ENCODE data around the gene PCDH18. TPM values are rescaled to one million over a fixed set of nuclear protein-coding genes. Genes with fewer than 3 reads are reported as not detected.
"Not testable (repeated sequence)": the region's sequence is repeated elsewhere in the genome, so short reads cannot be mapped to it uniquely, and the experiment has no call there.

Gene PCDH18
- polyA plus RNA-seq, 1 experiment = 122 TPM

DNA sequence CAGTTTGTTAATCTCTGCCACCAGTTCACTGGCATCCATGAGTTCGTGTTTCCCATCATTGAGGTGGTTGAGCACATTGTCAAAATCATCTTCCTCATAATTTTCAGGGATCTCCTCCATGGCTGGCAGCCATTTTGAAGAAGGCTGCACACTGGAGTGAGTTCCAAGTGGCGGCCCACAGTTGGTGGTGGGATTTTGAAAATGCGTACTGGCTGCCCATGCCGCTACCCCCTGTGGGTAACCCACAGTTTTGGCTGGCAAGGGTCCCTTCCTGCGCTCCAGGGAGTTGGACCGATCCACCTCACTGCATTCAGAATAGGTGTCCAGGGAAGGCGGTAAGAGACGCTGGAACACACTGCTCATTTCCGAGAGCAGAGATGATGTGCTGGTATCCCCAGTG is 11.2 kb downstream of the PCDH18 start:
- H3K27me3 ChIP-seq (ENCODE audit: control insufficient read depth, insufficient read depth, low read length) = no peaks in the 10 kb centered on the region
- CTCF ChIA-PET = no interaction called here
- TF ChIP-seq, protein P1, sequence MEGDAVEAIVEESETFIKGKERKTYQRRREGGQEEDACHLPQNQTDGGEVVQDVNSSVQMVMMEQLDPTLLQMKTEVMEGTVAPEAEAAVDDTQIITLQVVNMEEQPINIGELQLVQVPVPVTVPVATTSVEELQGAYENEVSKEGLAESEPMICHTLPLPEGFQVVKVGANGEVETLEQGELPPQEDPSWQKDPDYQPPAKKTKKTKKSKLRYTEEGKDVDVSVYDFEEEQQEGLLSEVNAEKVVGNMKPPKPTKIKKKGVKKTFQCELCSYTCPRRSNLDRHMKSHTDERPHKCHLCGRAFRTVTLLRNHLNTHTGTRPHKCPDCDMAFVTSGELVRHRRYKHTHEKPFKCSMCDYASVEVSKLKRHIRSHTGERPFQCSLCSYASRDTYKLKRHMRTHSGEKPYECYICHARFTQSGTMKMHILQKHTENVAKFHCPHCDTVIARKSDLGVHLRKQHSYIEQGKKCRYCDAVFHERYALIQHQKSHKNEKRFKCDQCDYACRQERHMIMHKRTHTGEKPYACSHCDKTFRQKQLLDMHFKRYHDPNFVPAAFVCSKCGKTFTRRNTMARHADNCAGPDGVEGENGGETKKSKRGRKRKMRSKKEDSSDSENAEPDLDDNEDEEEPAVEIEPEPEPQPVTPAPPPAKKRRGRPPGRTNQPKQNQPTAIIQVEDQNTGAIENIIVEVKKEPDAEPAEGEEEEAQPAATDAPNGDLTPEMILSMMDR (IDR thresholded peaks at IDR 0.05; ENCODE audit: insufficient read depth, low read depth, low read length) = no peak
- POLR2A ChIA-PET = no interaction called here
- peaks cover 15% of the 10 kb centered on the region for H3K36me3 ChIP-seq (ENCODE audit: control insufficient read depth, insufficient read depth, low read length)
- DNase-seq (ENCODE audit: low read depth) = no peak
- no peak overlapping the region for H3K4me3 ChIP-seq (ENCODE audit: low read depth, low read length)

DNA sequence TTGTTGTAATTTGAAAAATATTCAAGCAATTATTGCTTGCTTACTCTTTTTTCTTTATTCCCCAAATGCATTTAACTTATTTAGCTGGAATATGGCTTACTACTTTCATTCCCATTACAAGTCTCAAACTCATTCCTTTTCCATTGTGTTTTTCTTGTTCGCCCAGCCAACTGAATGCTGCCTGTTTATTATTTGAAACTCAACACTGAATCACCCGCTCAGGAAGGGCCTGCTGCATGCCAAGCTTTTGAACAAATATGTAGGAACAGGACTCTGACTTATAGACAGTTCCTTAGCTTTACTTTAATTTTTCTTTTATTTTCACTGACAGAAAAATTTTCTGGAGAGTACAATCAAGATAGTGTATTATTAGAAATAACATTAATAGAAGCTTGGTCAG is 12.9 kb downstream of the PCDH18 start:
- Histone ChIP-seq H3K36me3 (ENCODE audit: control insufficient read depth, insufficient read depth, low read length) (peaks cover 13% of the 10 kb centered on the region), H3K27me3 (ENCODE audit: control insufficient read depth, insufficient read depth, low read length) (no peaks in the 10 kb centered on the region), H3K4me3 (ENCODE audit: low read depth, low read length) (no peak overlapping the region)
- TF ChIP-seq, protein P1 (IDR thresholded peaks at IDR 0.05; ENCODE audit: insufficient read depth, low read depth, low read length) = no peak
- no peak for DNase-seq (ENCODE audit: low read depth)
- POLR2A ChIA-PET = interaction anchor here (0.6 to 0.7 kb wide), 3 partner anchors 17 to 416 kb away, joined by 3 to 4 read pairs (median 3); no protein-coding TSS in a partner anchor
- CTCF ChIA-PET = interaction anchor here (0.6 kb wide), 1 partner anchor 9 kb away, joined by 3 read pairs; no protein-coding TSS in a partner anchor

DNA sequence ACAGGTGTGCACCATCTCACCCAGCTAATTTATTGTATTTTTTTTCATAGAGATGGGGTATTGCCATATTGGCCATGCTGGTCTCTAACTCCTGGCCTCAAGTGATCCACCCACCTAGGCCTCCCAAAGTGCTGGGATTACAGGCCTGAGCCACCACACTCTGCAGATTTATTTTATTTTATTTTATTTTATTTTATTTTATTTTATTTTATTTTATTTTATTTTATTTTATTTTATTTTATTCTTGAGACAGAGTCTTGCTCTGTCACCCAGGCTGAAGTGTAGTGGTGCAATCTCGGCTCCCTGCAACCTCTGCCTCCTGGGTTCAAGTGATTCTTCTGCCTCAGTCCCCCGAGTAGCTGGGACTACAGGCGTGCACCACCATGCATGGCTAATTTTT is 15.0 kb downstream of the PCDH18 start:
- POLR2A ChIA-PET = interaction anchor here (0.7 kb wide), 1 partner anchor 17 kb away, joined by 6 read pairs; no protein-coding TSS in a partner anchor
- H3K36me3 ChIP-seq (ENCODE audit: control insufficient read depth, insufficient read depth, low read length); H3K27me3 ChIP-seq (ENCODE audit: control insufficient read depth, insufficient read depth, low read length); DNase-seq (ENCODE audit: low read depth); H3K4me3 ChIP-seq (ENCODE audit: low read depth, low read length); CTCF ChIA-PET: not testable (repeated sequence)

DNA sequence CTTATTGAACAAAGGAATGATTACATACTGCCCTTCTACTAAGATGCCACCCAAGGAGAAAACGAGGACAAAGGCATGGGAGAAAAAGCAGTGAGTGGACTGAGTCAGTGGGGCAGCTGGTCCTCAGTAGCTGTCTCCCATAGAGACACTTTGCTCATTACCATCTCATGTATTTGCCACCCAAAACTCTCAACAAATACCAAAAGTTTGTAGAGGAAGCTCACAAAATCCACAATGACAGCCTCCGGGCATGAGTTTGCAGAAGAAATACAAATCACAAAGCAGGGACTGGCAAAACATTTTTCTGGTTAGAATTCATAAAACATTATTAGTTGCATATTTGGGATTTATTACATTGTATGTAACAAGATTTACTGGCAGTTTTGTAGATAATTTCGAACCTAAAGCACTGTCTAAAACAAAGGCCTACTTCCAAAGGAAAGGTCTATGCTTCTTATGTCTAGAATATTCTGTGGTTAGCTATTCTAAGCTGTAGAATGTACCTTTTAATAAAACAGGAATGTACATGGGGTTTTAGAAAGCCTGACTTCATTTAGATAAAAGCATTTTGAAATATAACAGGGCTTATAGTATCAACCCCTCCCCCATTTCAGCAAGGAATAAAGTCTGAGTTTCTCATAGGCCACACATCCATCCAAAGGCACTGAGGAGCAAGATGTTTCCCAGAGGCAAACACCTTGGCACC is 17.7 kb downstream of the PCDH18 start:
- CTCF ChIA-PET = no interaction called here
- H3K4me3 ChIP-seq (ENCODE audit: low read depth, low read length) = no peak overlapping the region
- POLR2A ChIA-PET = interaction anchor here (0.5 kb wide), 1 partner anchor 10 kb away, joined by 3 read pairs; no protein-coding TSS in a partner anchor
- DNase-seq (ENCODE audit: low read depth) = no peak
- H3K36me3 ChIP-seq (ENCODE audit: control insufficient read depth, insufficient read depth, low read length) = no peaks in the 10 kb centered on the region
- no peaks in the 10 kb centered on the region for H3K27me3 ChIP-seq (ENCODE audit: control insufficient read depth, insufficient read depth, low read length)
- TF ChIP-seq, protein P1 (IDR thresholded peaks at IDR 0.05; ENCODE audit: insufficient read depth, low read depth, low read length) = no peak

DNA sequence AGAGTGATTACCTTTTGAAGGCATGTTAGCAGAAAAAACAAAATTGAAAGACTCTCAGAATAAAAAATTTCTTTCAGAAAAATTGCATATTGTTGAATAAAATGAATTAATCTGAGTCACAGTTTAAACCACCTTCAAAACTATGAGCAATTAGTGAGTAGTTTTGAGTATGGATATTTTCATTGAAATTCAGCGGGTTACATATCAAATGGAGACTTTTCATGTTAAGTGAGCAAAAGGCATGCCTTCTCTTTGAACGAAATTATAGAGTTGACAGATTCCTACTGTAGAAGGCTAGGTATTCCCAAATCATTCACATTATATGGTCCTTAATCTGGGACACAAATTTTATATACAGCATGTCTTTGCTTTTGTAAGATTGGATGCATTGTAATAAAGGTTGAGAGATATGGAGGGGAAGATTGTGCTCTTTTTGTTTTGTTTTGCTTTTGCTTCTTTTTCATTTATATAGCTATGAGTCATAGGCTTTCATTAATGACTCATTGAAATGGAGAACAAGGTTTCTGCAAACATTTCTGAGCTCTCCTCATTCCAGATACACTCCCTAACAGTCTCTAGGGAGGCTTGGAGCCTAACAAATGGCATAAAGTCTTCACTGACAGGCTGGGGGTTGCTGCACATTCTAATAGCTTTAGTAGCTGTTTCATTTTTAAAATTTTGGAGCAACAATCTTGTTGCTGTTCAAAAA is 21.6 kb downstream of the PCDH18 start:
- POLR2A ChIA-PET = no interaction called here
- CTCF ChIA-PET = interaction anchor here (0.6 kb wide), 1 partner anchor 579 kb away, joined by 3 read pairs; no protein-coding TSS in a partner anchor
- DNase-seq (ENCODE audit: low read depth) = peak; percentile 69
- no peaks in the 10 kb centered on the region for H3K36me3 ChIP-seq (ENCODE audit: control insufficient read depth, insufficient read depth, low read length)
- no peak overlapping the region for H3K4me3 ChIP-seq (ENCODE audit: low read depth, low read length)
- H3K27me3 ChIP-seq (ENCODE audit: control insufficient read depth, insufficient read depth, low read length) = no peaks in the 10 kb centered on the region
- TF ChIP-seq, protein P1 (IDR thresholded peaks at IDR 0.05; ENCODE audit: insufficient read depth, low read depth, low read length) = no peak
